NCI-H1694 treated with DMSO at 0.1 percent for 48 hours (cell line): ENCODE results near the gene ZNF207.
"Not testable (repeated sequence)": the region's sequence is repeated elsewhere in the genome, so short reads cannot be mapped to it uniquely, and the experiment has no call there.

Experiments used
- DNase-seq: peaks from one replicate; lab custom pipeline; 2025; lab: John Stamatoyannopoulos, UW

ZNF207 gene

DNA sequence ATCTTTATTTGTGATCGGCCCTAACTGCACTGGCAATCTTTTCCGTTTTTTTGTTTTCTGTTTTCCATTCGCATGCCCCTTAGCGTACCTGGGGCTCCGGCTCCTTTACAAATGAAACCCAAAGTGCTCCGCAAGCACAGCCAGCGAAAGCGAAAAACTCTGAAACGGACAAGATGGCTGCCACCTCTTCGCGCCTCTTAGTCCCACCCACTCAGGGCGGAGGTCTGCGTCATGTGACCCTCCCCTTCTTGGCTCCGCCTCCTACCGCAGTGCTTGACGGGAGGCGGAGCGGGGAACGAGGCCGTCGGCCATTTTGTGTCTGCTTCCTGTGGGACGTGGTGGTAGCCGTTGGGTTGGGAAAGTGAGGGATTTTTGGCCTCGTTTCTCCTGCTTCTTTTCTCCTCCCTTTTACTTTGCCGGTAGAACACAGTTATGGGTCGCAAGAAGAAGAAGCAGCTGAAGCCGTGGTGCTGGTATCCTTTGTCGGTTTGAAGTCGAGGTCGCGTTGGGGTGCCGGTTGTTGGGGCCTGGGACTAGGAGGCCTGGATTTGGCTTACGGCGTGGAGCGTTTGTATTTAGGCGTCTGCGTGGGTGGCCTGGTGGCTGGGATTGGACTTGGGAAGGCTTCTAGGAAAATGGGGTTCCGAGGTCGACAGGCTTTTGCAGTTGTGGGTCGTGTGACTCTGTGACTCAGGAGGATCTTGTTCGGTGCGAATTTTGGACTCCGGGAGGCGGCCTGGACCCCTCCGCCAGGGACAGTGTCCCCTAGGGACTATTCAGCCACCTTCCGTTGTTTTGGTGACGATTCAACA lies at the start of gene ZNF207:
TSS of gene ZNF207 (plus strand) at position 304 of the 812 bp plus-strand sequence. CDS start at position 433, 129 bp downstream.
- DNase-seq: peak; percentile 98

- no peak for DNase-seq
These were observed 47.9 kb upstream of the ZNF207 start for GRCh38 chr17:32302037-32302436.

- no peak for DNase-seq
These were observed 46.9 kb upstream of the ZNF207 start for GRCh38 chr17:32302860-32303649.

- DNase-seq: no peak
These were observed 46.1 kb upstream of the ZNF207 start for GRCh38 chr17:32303781-32304288.

GRCh38 chr17:32305049-32305448 lies 44.9 kb upstream of the ZNF207 start:
- DNase-seq: no peak

DNA sequence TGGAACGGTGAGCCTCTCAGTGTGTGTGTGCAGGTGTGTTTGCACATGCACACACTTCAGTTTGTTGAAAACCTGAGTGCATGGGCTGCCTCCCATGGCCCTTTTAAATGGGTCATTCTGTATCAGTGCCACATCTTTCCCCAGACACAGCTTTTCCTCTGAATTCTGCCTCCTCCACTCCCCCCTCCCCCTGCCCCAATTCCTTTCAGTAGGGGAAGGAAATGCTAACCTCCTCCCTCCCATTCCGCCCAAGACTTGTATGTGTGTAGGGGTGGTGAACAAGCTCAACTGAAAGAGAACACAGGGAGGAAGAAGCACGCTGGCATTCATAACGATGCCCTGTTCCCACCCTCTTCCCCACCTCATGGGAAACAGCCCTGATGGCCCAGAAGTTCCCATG lies 42.3 kb upstream of the ZNF207 start:
- no peak for DNase-seq

- DNase-seq: peak; percentile 86
These were observed 38.9 kb upstream of the ZNF207 start for GRCh38 chr17:32311028-32311536.

DNA sequence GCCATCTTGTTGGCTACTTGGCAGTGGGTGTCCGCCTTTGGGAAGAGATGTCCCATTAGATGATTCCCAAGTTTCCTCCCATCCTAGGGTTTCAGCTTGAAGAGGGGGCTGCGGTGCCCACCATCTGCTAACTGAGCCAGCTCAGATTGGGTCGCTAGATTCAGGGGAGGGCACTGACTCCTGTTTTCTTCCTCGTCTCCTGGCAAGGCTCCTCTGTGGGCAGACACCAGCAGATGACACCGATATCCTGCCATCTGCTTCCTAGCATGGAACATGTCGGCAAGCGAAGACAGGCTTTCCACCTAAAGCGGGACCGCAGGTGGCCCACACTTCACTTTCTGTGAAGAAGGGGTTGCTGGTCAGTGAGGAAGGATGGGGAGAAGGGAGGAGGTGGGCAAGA lies 35.3 kb upstream of the ZNF207 start:
- peak; percentile 53 for DNase-seq

DNA sequence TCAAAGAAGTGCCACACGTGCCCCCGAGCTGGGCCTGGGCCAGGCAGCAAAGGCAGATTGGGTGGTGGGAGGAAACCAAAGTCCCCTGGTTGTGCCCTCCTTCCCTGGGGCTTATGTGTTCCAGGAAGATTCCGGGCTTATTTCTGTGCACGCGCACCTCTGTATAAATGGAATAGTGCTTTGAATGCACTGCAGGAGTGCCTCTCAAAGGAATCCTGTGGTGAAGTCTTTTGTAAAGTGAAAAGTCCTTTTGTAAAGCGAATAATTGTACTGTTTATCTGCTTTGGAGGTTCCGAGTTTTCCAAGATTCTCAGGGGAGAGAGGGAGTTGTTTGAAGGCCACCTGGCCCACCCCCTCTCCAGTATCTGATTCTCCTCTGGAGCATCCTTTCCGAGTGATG lies 34.8 kb upstream of the ZNF207 start:
- DNase-seq: no peak

GRCh38 chr17:32316653-32317052 lies 33.3 kb upstream of the ZNF207 start:
- DNase-seq: not testable (repeated sequence)

DNA sequence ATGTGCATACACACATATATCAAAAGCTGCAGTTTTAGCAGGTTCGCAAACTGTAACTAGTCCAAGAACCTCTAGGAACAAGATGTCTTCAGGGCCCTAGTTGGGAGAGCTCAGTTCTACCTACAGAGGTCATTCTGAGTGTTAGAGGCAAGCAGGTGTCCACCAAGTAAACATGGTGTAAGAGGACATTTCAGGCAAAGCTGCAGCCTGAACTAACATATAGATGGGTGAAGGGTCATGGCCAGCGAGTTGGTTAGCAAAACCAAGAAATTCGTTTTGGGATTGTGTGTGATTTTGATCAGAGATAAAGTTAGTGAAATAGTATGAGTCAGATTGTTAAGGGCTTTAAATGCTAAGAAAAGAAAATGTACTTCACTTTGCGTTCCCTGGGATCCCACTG lies 32.6 kb upstream of the ZNF207 start:
- DNase-seq: no peak

GRCh38 chr17:32318071-32318470 lies 31.9 kb upstream of the ZNF207 start:
- DNase-seq: no peak

GRCh38 chr17:32319548-32319905 lies 30.4 kb upstream of the ZNF207 start:
- DNase-seq: peak; percentile 69

DNA sequence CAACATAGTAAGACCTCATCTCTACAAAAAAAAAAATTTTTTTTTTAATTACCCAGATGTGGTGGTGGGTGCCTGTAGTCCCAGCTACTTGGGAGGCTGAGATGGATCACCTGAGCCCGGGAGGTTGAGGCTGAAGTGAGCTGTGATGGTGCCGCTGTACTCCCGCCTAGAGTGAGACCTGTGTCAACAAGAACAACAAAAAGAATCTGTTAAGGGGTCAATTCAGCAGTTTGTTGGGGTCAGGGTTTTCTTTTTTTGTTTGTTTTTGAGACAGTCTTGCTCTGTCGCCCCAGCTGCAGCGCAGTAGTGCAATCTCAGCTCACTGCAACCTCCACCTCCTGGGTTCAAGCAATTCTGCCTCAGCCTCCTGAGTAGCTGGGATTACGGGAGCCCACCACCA lies 29.9 kb upstream of the ZNF207 start:
- not testable (repeated sequence) for DNase-seq

- DNase-seq: no peak
These were observed 29.1 kb upstream of the ZNF207 start for GRCh38 chr17:32320847-32321246.

- no peak for DNase-seq
These were observed 26.9 kb upstream of the ZNF207 start for GRCh38 chr17:32323046-32323445.

- no peak for DNase-seq
These were observed 26.0 kb upstream of the ZNF207 start for GRCh38 chr17:32323811-32324491.

DNA sequence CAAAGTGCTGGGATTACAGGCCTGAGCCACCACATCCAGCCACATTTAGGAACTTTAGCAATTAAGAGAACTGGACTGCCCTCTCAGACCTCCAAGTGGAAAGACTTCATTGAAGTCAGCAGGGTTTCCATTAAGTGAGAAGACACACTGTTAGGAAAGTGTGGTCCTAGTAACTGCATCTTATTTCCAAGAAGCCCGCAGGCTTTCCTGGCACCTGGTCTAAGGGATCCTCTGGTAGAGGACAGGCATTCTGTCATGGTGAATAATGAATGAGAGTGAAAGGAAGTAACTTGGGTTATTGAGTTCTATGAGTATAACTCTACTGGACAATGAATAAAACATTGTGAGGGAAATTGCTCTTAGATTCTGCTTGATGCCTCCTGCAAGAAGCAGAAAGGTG lies 22.0 kb upstream of the ZNF207 start:
- DNase-seq: no peak

DNA sequence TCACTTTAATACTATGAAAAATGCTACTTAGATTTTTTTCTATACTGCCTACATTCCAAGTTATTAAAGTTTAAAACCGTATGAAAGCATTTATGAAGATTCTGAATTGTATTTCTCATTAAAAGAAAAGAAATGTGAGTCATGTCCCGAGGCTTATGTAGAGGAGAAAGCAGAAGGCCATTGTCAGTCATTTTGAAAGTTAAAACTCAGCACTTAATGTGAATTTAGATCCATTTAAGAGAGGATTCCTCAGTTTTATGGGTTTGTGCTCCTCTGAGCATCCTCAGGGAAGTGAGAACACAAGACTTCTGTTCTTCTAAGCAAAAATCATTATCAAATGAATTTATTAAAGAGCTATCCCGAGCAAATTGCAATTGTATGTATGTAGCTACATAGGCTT lies 19.8 kb upstream of the ZNF207 start:
- DNase-seq: no peak

DNA sequence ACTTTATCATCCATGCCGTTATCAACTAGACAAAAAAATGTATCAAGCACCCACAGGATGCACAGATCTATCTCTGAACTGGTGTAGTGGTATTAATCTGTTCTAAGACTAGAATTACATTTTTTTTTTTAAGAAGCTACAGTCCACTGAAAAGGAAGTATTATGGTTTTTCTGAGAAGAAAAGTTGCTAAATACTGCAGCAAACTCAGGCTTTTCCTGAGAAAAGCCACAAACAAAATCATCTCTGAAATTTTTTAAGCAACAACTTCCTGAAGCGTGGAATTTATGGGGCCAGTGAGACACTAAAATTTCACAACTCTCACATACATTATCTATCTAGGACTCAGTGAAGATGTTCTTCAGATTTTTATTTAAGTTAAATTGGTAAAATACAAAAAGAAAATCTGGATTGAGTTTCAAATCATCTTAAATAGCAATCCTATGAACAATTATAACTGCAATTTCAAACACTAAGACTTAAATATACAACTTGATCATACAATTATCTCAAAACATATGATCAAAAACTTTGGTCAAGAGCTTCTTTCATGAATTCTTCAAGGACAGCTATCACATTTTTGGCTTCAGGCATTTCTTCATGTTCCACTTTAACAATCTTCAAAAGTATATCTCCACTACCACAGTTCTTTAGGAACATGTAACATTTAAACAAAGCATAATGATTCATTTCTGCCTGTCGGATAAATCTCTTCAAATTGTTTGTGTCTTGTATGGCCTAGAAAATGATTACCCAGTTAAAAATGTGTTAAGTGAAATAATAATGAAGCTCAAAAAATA lies 18.5 kb upstream of the ZNF207 start:
- DNase-seq: no peak

GRCh38 chr17:32333187-32333586 lies 16.8 kb upstream of the ZNF207 start:
- DNase-seq: no peak
